ENCODE results near the gene COL11A1.

The COL11A1 gene

GRCh38 chr1:102896771-102897170, 211.6 kb downstream of the COL11A1 start:
- FAIRE-seq: no peak

GRCh38 chr1:102896286-102896685, 212.0 kb downstream of the COL11A1 start:
- FAIRE-seq: no peak

GRCh38 chr1:102891868-102892625, 216.3 kb downstream of the COL11A1 start:
- no peak for FAIRE-seq

GRCh38 chr1:102886638-102887037, 221.7 kb downstream of the COL11A1 start:
- no peak for FAIRE-seq

- no peak for FAIRE-seq
Observed at GRCh38 chr1:102884238-102884637, 224.1 kb downstream of the COL11A1 start.

GRCh38 chr1:102879439-102879993, 228.8 kb downstream of the COL11A1 start:
- FAIRE-seq: no peak

- FAIRE-seq: no peak
Observed at GRCh38 chr1:102875756-102876155, 232.6 kb downstream of the COL11A1 start.

- FAIRE-seq: no peak
Observed at GRCh38 chr1:102872526-102872925, 235.8 kb downstream of the COL11A1 start.

GRCh38 chr1:102872097-102872496, 236.2 kb downstream of the COL11A1 start:
- FAIRE-seq: no peak

- no peak for FAIRE-seq
Observed at GRCh38 chr1:102863704-102864103, 244.6 kb downstream of the COL11A1 start.

- FAIRE-seq: no peak
Observed at GRCh38 chr1:102861247-102861646, 247.1 kb downstream of the COL11A1 start.

- no peak for FAIRE-seq
Observed at GRCh38 chr1:102858695-102859094, 249.6 kb downstream of the COL11A1 start.

- FAIRE-seq: no peak
Observed at GRCh38 chr1:102857251-102857650, 251.1 kb downstream of the COL11A1 start.

GRCh38 chr1:102853701-102854187, 254.6 kb downstream of the COL11A1 start:
- no peak for FAIRE-seq

GRCh38 chr1:102853136-102853535, 255.2 kb downstream of the COL11A1 start:
- FAIRE-seq: no peak

- FAIRE-seq: no peak
Observed at GRCh38 chr1:102852613-102853012, 255.7 kb downstream of the COL11A1 start.

- no peak for FAIRE-seq
Observed at GRCh38 chr1:102851616-102852015, 256.7 kb downstream of the COL11A1 start.

GRCh38 chr1:102842606-102843005, 265.7 kb downstream of the COL11A1 start:
- FAIRE-seq: no peak

GRCh38 chr1:102840741-102841140, 267.6 kb downstream of the COL11A1 start:
- FAIRE-seq: no peak

- no peak for FAIRE-seq
Observed at GRCh38 chr1:102838016-102838415, 270.3 kb downstream of the COL11A1 start.

GRCh38 chr1:102837551-102837950, 270.8 kb downstream of the COL11A1 start:
- no peak for FAIRE-seq

- FAIRE-seq: no peak
Observed at GRCh38 chr1:102836991-102837390, 271.3 kb downstream of the COL11A1 start.

GRCh38 chr1:102834688-102835320, 273.5 kb downstream of the COL11A1 start:
- FAIRE-seq: no peak

- FAIRE-seq: no peak
Observed at GRCh38 chr1:102833151-102833550, 275.2 kb downstream of the COL11A1 start.
